RPMI8226 (cell line): ENCODE measurements around the gene SLC22A4.

Source experiments
- DNase-seq: peaks from one replicate; pipeline ENCODE4 v3.0.0-alpha.2; 2015

SLC22A4 gene

DNA sequence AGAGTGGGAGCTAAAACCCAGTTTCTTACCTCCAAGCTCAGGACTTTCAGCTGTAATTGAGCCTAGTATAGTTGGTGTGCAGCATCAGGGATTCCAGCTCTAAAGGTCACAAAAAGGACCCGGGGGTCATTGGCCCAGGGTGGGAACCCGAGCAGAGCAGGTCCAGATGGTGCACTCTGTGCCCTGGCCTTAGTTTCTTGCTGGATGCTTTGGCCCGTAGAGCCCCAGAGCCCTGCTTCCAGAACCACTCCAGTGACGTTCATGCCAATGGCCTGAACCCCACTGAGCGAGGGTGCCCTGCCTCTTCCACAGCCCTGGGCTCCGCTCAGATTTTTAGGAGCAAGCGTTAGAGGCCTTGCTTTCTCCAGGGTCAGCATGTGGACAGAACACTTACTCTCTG lies 83.5 kb downstream of the SLC22A4 start:
- no peak for DNase-seq

DNA sequence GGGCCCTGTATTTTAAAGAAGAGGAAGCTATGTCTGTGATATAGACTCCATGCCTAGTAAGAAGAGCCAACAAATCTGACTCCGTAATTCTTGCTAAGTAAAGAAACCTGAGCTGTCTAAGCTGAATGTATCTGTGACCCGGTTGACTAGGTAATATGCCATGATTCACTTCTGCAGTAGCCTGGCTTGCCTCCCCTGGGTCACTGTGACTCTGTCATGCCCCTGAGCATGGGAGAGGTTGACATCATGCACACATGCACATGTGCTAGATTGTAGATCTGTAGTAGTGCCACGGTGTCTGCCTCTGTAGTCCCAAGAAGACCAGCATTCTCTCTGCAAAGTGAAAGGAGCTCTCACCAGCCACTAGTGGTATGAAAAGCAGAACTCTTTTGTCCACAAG lies 84.4 kb downstream of the SLC22A4 start:
- DNase-seq, result no peak

DNA sequence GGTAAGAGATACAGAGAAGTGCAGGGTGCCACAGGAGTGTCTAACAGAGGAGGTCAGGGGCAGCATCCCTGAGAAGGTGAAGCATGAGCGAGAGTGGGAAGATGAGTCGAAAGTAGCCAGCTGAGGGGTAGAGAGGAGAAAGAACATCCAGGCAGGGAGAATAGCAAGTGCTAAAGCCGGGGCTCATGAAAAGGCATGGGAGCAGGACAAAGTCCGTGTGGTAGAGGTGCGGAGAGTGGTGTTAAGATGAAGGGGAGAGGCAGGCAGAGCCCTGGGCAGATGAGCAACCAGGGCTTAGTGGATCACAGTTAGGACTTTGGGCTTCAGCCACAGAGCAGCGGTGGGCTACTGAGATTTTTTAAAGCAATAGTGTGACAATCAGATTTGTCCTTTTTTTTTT lies 85.9 kb downstream of the SLC22A4 start:
- no peak for DNase-seq

DNA sequence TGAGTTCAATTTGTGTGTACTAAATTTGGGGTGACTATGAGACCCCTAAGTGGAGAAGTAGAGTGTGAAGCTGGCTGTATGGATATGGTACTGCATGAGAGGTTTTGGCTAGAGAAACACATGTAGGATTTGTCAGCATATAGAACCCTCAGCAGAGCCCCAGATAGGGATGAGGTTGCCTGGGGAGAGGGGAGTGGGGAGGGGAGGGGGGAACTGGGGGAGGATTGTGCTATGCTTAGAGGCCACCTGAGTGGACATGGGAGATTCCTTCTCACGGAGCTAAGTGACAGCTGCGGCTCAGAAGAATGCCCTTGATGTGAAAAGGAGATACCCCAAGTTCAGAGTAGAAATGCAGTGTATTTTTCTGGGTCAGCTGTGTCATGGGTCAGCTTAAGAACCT lies 86.5 kb downstream of the SLC22A4 start:
- no peak for DNase-seq

DNA sequence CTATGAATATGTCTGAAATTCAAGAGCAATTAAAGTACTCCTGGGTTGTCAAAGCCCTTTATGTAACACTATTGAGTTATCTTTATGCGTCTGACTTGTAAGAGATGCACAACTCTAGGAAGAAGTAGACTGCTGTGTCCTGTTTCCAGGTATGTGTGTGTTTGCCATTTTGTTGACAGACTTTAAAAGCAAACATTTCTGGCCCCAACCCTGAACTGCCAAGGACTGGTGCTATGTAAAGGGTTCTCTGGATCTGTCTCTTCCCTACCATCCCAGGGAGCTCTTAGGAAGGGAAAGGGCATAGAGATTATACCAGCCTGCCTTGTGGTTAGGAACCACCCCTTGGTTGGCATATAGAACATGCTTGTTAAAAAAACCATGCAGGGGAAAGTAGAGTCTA lies 87.4 kb downstream of the SLC22A4 start:
- DNase-seq, result no peak

DNA sequence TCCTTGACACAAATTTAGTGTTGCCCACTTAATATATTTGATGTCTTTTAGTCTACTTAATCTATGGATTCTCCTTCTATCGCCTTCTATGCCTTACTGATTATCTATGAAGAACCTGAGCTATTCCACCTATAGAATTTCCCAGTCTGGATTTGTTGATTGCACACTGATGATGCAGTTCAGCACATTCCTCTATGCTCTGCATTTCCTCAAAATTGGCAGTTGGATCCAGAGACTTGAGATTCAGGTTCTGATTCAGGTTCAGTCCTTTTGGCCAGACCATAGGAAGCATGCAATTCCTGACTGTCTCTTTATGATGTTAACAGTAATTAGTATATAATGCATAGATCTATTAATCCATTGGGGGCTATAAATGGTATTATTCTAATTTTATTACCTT lies 89.1 kb downstream of the SLC22A4 start:
- no peak for DNase-seq

DNA sequence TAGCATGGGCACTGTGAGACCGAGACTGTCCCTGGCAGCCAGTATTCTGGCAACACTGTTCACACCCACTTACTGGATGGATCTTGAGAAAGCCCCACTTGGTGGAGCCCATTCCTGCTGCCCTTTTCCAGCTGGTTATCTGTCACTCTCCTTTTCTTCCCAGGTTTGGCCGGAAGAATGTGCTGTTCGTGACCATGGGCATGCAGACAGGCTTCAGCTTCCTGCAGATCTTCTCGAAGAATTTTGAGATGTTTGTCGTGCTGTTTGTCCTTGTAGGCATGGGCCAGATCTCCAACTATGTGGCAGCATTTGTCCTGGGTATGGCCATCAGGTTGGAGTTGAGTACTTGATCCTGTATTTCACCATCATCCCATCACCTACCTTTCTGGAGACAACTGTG lies 89.8 kb downstream of the SLC22A4 start:
- no peak for DNase-seq

DNA sequence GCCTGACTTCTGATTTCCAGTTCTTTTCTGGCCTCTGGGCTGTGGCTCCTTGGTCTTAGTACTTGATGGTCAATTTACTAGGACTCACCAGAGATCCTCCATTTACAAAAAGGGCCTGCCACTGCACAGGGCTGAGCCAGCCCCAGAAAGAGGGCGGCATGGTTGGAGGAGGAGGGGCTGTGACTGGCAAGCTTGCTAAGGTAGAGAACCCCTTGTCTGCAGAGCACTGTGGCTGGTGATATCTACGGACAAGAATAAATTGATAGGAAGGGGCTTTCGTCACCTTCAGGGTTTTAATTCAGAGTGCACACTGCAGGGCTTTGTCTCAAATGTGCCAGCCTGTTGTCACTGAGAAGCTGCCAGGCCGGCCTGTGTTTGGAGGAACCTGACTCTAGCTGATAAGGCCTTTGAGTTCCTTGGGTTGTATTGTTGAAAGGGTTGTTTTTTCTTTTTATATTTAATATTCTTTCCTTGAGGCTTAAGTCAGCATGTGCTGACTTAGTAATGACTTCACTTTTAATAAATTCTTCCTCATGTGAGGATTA lies 90.4 kb downstream of the SLC22A4 start:
- no peak for DNase-seq

DNA sequence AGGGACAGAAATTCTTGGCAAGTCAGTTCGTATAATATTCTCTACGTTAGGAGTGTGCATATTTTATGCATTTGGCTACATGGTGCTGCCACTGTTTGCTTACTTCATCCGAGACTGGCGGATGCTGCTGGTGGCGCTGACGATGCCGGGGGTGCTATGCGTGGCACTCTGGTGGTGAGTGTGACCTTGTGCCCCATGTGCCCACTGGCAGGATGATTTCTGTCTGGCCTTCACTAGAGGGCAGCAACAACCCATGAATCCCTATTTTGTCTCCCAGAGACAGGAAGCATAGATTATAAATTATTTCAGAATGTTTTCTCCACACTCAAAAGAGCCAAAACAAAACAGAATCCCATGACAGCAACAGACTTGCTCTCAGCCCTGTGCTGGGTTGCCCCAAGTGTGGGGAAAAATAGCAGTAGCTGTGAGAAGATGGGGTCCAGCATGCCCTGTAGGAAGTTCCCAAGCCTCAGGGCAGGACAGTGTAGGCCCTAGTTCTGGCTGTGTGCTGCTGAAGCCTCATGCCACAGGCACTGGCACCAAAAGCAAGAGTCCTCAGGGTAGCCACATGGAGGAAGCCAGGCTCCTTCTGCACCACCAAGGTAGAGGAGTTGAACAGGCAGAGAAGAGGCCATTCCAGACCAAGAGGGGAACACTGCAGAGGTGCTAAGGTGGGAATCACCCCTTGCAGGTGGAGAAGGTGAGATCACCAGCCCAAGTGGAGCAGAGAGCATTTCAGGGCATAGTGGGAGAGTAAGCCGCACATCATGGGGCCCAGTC lies 91.3 kb downstream of the SLC22A4 start:
- peak; percentile 75 for DNase-seq

DNA sequence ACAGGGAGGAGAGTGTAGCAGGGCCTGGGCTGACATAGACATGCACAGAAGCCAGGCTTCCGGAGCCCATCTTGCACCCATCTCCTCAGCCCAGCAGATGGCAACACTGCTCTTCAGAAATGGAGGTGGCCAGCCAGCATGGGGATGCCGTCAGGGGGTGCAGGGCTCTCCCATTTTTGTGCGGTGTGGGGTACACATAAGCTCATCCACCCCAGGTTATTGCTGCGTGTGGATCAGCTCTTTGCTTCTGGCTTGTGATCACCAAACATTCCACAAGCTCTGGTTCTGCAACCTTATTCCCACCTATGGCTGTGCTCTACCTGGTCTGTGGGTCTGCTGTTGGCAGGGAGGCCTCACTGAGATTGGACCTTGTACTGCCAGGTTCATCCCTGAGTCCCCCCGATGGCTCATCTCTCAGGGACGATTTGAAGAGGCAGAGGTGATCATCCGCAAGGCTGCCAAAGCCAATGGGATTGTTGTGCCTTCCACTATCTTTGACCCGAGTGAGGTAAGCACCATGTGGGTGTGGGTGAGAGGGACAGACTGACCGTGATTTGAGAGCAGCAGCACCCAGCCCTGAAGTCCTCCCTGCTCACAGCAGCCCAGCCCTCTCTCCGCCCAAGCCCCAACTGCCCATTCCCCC lies 92.6 kb downstream of the SLC22A4 start:
- peak; percentile 69 for DNase-seq

DNA sequence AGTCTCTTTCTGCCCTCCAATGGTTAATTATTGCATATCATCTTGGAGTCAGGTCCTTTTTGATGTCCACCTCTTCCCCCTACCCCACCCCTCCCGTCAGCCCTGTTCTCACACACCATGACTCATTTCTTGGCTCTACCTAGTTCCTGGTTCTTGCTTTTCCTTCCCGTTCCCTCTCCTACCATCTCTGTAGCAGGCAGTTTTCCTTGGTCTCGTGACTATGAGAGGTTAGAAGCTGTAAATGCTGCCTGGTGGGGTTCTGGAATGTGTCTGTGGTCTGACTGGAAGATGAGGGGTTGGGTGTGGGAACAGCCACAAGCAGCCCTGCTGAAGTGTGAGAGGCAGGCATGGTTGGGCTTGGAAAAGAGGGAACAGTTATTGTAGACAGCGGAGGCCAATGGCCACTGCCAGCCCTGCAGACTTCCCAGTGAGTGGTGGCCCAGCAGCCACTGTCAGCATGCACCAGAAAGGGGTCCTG lies 93.5 kb downstream of the SLC22A4 start:
- peak; percentile 15 for DNase-seq

DNA sequence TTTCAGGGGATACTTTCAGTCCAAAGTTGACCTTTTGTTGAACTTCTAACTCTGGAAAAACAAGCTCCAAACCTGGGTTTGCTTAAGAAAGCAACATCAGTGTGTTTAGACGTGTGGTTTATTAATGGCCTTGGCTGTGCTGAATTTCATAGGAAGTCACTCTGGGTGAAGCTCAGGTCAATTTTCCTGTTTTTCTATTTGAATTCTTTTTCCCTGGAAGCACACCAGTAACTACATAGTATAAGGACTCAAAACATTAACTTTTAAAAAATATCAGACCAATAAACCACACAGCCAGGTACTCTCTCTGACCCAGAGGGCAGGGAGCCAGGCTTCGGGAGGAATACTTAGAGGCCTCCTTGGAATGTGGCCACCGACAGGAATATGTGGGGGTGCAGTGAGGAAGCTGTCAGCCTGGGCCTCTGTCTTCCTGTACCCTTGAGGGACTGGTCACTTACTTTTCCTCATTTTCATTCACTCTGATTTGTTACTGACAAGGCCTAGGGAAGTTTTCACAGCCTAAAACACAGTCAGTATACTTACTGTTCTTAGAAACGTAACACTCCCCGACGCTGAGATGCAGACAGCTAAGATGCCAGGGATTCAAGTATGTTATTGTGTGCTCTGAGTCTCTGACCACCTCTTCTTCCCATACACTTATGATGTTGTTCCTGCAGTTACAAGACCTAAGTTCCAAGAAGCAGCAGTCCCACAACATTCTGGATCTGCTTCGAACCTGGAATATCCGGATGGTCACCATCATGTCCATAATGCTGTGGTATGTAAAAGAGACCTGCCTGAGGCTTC lies 94.3 kb downstream of the SLC22A4 start:
- peak; percentile 56 for DNase-seq

DNA sequence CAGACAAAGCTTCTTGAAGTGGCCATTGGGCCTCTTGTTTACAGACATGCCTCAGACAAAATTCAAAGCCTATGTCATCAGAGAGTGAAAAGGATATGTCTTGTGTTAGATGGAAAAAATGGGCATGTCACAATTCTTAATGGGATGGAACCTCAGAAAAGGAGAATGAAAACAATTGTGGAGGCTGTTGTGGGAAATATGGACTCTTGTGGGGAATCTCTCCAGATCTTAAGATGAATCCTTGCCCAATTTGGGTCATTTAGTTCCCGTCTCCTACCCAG lies 94.8 kb downstream of the SLC22A4 start:
- DNase-seq, result no peak

DNA sequence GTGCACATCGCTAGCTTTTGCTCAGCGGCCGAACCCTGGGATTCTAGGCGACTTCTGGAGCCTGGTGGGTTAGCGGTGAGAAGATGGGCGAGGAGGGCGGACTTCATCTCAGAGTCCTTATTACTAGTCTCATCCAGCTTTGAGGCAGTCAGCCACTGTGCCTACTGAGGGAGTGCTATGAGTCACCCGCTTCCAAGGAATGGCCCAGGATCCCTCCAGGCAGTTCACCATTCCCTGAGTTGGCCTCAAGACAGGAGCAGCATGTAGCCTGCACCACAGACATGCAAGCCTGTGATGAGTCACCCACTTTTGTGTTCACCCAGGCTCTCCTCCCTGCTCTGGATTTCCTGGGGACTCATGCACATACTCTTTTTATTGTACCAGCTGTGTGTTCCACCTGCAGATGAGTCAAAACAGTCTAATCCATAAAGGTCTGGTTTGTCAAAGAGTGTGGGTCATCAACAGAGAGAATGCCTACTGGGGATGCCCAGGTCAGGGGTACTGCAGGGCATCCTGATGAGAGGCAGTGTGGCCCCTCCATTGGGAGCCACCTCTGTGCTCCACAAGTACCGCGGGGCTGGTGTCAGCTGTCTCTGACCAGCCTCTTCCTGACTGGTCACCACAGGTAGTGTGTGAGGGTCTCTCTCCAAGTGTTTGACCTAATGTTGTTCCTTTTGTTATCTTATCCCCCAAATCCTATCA lies 95.5 kb downstream of the SLC22A4 start:
- DNase-seq, result no peak

DNA sequence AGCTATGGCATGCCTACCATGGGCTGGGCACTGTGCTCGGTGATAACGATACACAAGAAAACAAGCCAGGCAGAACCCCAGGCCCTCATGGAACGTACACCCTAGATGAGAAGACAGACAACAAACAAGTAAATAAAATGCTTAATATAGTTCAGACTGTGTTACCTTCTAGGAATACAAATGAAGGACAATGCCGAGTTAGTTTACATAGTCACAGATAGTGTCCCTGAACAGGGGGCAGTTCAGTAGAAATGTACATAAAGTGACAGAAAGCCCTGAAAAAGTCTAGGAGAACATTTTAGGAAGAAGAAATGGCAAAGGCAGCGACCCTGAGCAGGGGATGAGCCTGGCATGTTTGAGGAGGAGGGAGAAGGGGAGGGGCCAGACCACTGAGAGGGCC lies 97.1 kb downstream of the SLC22A4 start:
- DNase-seq, result no peak

DNA sequence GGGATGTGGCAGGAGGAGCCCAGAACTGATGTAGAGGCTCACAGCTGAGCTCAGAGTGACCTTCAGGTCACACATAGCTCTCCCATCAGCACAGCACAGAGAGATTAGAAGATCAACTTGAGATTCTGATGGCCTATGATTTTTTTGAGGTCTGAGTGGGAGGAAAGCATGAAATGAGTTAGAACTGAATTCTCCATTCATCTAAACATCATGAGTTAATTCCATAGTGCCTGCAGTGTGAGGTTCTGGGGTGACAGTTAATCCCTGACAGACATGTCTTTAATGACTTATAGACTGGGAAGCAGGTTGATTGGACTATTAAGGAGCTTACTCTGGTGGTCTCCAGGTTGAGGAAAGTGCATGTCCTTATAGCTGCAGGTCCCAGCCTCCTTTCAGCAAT lies 97.7 kb downstream of the SLC22A4 start:
- no peak for DNase-seq

DNA sequence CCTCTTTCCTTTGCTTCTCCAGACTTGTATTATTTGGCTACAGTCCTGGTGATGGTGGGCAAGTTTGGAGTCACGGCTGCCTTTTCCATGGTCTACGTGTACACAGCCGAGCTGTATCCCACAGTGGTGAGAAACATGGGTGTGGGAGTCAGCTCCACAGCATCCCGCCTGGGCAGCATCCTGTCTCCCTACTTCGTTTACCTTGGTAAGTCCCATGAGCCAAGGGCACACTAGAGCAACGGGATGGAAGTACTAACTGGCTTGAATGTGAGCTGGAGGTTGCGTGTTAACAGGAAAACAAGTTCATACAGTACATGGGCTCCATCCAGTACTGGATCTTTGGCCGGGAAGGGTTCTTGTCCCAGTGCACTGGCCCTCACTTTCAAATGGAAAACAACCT lies 98.2 kb downstream of the SLC22A4 start:
- no peak for DNase-seq

DNA sequence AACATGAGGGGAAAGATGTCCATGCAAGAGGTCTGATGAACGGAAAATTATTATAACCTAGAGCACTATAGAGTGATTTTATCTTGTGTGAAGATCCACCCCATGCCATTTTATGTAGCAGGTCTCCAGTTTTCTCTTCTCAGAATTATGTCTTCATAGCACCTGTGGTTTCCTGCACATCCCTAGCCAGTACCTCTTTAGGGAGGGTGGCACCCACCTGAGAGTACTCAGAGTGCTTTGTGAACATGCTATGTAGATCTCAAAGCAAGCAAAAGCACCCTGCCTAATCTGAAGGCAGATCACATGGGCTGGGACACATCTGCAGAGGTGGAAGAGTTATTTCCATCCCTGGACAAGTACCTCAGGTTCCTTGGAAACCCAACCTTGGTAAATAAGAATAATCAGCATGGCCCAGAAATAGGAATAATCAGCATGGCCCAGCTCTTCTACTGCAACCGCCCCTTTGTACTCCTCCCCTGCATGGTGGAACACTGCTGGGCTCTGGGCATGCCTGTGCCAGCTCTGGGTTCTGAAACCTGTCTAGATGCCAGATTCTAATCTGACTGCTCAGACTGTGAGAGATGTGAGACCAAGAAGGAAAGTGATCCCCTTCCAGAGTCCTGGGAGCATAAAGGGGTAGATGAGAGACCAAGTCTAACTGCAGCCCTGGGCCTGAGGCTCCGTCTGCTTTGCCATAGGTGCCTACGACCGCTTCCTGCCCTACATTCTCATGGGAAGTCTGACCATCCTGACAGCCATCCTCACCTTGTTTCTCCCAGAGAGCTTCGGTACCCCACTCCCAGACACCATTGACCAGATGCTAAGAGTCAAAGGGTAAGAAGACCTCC lies 99.0 kb downstream of the SLC22A4 start:
- DNase-seq, result no peak
